ENCODE results near the gene PRR12.

Gene PRR12

DNA sequence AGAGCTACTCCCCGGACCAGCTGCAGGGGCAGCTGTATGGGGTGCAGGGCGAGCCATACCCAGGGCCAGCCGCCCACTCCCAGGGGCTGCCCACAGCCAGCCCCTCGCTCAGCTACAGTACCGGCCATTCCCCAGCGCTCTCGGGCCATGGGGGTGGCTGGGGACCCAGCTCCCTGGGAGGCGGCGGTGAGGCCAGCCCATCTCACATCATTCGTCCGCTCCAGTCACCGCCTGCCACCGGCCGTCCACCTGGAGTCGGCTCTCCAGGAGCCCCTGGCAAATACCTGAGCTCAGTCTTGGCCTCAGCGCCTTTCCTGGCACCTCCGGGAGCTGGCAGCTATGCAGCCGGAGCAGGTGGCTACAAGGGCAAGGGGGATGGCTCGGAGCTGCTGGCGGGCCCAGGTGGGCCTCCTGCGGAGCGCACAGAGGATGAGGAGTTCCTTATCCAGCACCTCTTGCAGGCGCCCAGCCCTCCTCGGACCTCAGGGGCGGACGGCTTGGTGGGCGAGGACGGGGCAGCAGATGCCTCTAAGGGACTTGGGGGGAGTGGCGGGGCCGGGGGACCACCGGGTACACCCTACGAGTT is 4.9 kb downstream of the PRR12 start:
- DNase-seq (ENCODE audit: low read depth) = no peak
- no peak overlapping the region for H3K4me3 ChIP-seq (ENCODE audit: low read depth, low read length)
- TF ChIP-seq, protein P1, sequence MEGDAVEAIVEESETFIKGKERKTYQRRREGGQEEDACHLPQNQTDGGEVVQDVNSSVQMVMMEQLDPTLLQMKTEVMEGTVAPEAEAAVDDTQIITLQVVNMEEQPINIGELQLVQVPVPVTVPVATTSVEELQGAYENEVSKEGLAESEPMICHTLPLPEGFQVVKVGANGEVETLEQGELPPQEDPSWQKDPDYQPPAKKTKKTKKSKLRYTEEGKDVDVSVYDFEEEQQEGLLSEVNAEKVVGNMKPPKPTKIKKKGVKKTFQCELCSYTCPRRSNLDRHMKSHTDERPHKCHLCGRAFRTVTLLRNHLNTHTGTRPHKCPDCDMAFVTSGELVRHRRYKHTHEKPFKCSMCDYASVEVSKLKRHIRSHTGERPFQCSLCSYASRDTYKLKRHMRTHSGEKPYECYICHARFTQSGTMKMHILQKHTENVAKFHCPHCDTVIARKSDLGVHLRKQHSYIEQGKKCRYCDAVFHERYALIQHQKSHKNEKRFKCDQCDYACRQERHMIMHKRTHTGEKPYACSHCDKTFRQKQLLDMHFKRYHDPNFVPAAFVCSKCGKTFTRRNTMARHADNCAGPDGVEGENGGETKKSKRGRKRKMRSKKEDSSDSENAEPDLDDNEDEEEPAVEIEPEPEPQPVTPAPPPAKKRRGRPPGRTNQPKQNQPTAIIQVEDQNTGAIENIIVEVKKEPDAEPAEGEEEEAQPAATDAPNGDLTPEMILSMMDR (conservative IDR thresholded peaks at IDR 0.05; ENCODE audit: low read depth, low read length) = no peak

DNA sequence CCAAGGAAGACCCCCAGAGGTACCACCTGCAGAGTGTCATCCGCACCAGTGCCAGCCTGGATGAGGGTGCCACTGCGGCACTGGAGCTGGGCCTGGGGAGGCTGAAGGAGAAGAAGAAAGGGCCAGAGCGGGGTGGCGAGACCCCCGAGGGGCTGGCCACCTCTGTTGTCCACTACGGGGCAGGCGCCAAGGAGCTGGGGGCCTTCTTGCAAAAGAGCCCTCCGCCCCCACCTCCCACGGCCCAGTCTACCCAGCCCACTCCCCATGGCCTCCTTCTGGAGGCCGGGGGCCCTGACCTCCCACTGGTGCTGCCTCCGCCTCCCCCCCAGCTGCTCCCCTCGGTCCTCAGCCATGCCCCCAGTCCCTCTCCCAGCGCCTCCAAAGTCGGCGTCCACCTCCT is 5.4 kb downstream of the PRR12 start:
- TF ChIP-seq, protein P1 (conservative IDR thresholded peaks at IDR 0.05; ENCODE audit: low read depth, low read length) = no peak
- H3K4me3 ChIP-seq (ENCODE audit: low read depth, low read length) = no peak overlapping the region

DNA sequence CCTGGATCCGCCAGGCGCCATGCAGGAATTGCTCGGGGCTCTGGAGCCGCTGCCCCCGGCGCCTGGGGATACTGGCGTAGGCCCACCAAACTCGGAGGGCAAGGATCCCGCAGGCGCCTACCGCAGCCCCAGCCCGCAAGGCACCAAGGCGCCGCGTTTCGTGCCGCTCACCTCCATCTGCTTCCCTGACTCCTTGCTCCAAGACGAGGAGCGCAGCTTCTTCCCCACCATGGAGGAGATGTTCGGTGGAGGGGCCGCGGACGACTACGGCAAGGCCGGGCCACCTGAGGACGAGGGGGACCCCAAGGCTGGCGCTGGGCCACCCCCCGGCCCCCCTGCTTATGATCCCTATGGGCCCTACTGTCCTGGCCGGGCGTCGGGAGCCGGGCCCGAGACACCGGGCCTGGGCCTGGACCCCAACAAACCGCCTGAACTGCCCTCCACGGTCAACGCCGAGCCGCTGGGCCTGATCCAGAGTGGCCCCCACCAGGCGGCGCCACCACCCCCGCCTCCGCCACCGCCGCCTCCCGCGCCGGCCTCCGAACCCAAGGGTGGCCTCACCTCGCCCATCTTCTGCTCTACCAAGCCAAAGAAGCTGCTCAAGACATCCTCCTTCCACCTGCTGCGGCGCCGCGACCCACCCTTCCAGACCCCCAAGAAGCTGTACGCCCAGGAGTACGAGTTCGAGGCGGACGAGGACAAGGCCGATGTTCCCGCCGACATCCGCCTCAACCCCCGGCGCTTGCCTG is 6.1 kb downstream of the PRR12 start:
- no peak for DNase-seq (ENCODE audit: low read depth)
- TF ChIP-seq, protein P1 (conservative IDR thresholded peaks at IDR 0.05; ENCODE audit: low read depth, low read length) = no peak
- H3K4me3 ChIP-seq (ENCODE audit: low read depth, low read length) = no peak overlapping the region

More for the DNA sequence above, 5.4 kb downstream of the PRR12 start:
- DNase-seq (ENCODE audit: low read depth) = no peak

DNA sequence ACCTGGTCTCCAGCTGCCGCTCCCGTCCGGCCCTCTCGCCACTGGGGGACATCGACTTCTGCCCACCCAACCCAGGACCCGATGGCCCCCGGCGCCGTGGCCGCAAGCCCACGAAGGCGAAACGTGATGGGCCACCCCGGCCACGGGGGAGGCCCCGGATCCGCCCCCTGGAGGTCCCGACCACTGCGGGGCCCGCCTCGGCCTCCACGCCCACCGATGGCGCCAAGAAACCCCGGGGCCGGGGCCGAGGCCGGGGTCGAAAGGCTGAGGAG is 6.7 kb downstream of the PRR12 start:
- TF ChIP-seq, protein P1 (conservative IDR thresholded peaks at IDR 0.05; ENCODE audit: low read depth, low read length) = no peak
- no peak for DNase-seq (ENCODE audit: low read depth)
- H3K4me3 ChIP-seq (ENCODE audit: low read depth, low read length) = no peak overlapping the region

DNA sequence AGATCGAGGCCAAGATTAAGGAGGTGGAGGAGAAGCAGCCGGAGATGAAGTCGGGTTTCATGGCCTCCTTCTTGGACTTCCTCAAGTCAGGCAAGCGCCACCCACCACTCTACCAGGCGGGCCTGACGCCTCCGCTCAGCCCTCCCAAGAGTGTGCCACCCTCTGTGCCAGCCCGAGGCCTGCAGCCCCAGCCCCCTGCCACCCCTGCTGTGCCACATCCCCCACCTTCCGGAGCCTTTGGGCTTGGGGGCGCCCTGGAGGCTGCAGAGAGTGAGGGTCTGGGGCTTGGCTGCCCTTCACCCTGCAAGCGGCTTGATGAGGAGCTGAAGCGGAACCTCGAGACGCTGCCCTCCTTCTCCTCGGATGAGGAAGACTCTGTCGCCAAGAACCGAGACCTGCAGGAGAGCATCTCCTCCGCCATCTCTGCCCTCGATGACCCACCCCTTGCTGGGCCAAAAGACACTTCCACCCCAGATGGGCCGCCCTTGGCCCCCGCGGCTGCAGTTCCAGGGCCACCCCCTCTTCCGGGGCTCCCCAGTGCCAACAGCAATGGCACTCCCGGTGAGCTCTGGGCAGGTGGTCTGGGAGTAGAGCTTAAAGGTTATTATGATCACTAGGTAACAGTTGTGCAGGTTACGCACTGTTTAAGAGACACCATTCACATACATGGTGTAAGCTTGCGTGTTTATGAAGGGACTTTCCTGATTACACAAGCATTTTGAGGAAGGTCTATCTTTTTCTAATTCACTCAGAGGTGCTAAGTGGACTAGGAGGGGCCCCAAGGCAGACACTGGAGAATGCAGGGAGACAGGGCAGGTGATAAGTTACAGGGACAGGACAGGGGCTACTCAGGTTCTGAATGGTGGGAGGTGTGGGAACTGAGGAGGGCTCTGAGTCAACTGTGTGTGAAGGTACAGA is 8.7 kb downstream of the PRR12 start:
- TF ChIP-seq, protein P1 (conservative IDR thresholded peaks at IDR 0.05; ENCODE audit: low read depth, low read length) = no peak
- DNase-seq (ENCODE audit: low read depth) = no peak
- H3K4me3 ChIP-seq (ENCODE audit: low read depth, low read length) = no peak overlapping the region

DNA sequence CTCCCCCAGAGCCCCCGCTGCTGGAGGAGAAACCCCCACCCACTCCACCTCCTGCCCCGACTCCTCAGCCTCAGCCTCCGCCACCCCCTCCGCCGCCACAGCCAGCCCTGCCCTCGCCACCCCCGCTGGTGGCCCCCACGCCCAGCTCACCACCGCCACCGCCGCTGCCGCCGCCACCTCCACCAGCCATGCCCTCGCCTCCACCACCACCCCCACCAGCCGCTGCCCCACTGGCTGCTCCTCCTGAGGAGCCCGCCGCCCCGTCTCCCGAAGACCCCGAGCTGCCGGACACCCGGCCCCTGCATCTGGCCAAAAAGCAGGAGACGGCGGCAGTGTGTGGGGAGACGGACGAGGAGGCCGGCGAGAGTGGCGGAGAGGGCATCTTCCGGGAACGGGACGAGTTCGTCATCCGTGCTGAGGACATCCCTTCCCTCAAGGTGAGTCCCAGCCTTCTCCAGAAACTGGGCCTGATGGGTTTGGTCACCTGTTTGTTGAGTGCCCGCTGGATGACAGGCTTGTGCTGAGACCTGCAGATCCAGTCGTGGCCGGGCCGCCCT is 10.6 kb downstream of the PRR12 start:
- DNase-seq (ENCODE audit: low read depth) = no peak
- H3K4me3 ChIP-seq (ENCODE audit: low read depth, low read length) = no peak overlapping the region
- TF ChIP-seq, protein P1 (conservative IDR thresholded peaks at IDR 0.05; ENCODE audit: low read depth, low read length) = no peak

Data from choroid plexus epithelial cell (primary cell).